Mammary epithelial cell (primary cell): ENCODE data around the gene PIGA.
"Not testable (repeated sequence)": the region's sequence is repeated elsewhere in the genome, so short reads cannot be mapped to it uniquely, and the experiment has no call there.

Source experiments
- EZH2 ChIP-seq: IDR thresholded peaks from 2 replicates; pipeline ENCODE4 v1.6.1; 2012; ENCODE audit warnings: low read length, inconsistent platforms, borderline replicate concordance
- TF ChIP-seq, protein P1 (sequence below), 2 donors: IDR thresholded peaks in 1 of 2; conservative IDR thresholded peaks in 1 of 2; 2 replicates each; pipeline ENCODE4 v1.5.1; 2011 to 2012; ENCODE audit warnings: inconsistent platforms in 2 of 2, low read length in 2 of 2, mild to moderate bottlenecking in 2 of 2, control low read depth in 1 of 2, low read depth in 1 of 2; ENCODE audit not compliant: insufficient read depth in 1 of 2; ENCODE audit errors: extremely low read depth in 1 of 2

DNA sequence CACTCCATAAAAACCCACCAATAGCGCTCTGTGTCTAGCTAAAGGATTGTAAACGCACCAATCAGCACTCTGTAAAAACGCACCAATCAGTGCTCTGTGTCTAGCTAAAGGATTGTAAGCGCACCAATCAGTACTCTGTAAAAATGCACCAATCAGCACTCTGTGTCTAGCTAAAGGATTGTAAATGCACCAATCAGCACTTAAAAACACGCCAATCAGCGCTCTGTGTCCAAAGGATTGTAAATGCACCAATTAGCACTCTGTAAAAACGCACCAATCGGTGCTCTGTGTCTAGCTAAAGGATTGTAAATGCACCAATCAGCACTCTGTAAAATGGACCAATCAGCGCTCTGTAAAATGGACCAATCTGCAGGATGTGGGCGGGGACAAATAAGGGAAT, 62.0 kb downstream of the PIGA start:
- TF ChIP-seq, protein P1, sequence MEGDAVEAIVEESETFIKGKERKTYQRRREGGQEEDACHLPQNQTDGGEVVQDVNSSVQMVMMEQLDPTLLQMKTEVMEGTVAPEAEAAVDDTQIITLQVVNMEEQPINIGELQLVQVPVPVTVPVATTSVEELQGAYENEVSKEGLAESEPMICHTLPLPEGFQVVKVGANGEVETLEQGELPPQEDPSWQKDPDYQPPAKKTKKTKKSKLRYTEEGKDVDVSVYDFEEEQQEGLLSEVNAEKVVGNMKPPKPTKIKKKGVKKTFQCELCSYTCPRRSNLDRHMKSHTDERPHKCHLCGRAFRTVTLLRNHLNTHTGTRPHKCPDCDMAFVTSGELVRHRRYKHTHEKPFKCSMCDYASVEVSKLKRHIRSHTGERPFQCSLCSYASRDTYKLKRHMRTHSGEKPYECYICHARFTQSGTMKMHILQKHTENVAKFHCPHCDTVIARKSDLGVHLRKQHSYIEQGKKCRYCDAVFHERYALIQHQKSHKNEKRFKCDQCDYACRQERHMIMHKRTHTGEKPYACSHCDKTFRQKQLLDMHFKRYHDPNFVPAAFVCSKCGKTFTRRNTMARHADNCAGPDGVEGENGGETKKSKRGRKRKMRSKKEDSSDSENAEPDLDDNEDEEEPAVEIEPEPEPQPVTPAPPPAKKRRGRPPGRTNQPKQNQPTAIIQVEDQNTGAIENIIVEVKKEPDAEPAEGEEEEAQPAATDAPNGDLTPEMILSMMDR (conservative IDR thresholded peaks at IDR 0.05 in 1 of 2, IDR thresholded peaks at IDR 0.05 in 1 of 2; ENCODE audit: extremely low read depth in 1 of 2, insufficient read depth in 1 of 2, low read depth in 1 of 2, low read length in 2 of 2), result not testable (repeated sequence)
- not testable (repeated sequence) for TF ChIP-seq EZH2
